HG03558 (cell line): Measurements from ENCODE around the gene ATL3.
A peak's percentile ranks its signal among the peaks of the same experiment; 100 is the strongest.
"Not testable (repeated sequence)": the region's sequence is repeated elsewhere in the genome, so short reads cannot be mapped to it uniquely, and the experiment has no call there.

Source experiments
- ATAC-seq: cut with Tn5 transposase; IDR thresholded peaks from one replicate; pipeline ENCODE4 v1.9.1; 2021; ENCODE audit warnings: moderate number of reproducible peaks; ENCODE audit not compliant: unreplicated experiment; ENCODE audit errors: extremely low read depth

Gene ATL3

DNA sequence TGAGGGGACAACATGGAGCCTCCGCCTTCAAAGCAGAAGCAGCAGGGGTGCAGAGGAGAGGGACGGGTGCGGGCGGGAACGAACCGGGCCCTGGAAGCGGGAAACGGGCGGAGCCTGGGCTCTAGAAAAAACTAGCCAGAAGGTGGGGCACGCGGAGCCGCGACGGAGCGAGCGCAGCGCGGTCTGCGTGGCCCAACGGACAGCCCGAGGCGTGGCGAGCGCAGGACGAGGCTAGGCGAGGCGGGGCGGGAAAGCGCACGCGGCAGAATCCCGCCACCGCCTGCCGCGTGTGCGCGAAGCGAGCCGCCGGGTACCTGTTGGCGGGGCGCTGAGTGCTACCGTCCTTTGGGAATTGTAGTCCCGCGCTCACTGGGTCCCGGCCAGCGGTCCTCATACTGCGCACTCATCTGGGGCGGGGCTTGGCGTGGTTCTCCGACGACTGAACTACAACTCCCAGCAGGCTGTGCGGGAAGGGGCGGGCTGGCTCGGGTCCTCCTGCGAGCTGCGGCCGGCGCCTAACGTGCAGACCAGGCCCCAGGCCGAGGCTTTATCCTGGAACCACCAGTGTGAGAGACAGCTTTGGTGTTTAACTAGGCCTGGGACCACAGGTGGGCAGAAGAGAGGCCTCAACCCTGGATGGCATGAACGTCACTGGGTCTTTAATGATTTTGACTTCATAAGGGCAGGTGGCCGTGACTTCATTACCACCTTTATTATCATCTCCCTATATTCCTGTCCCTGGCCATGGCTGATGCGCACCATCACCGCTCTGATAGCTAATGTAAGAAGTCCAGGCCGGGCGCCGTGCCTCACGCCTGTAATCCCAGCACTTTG lies at the start of gene ATL3:
Gene ATL3 (minus strand): TSS at position 55 of the 834 bp plus-strand sequence. CDS start 41 bp downstream, at position 14.
- peak; percentile 78 for ATAC-seq

DNA sequence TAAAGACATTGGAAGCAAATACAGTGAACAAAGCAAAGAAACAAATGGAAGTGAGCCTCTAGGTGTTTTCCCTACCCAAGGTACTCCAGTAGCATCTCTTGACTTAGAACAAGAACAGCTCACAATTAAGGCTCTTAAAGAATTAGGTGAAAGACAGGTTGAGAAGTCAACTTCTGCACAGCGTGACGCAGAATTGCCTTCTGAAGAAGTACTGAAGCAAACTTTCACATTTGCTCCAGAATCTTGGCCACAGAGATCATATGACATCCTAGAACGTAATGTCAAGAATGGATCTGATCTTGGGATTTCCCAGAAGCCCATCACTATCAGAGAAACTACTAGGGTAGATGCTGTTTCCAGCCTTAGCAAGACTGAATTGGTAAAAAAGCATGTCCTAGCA lies 49.4 kb upstream of the ATL3 start:
- no peak for ATAC-seq

DNA sequence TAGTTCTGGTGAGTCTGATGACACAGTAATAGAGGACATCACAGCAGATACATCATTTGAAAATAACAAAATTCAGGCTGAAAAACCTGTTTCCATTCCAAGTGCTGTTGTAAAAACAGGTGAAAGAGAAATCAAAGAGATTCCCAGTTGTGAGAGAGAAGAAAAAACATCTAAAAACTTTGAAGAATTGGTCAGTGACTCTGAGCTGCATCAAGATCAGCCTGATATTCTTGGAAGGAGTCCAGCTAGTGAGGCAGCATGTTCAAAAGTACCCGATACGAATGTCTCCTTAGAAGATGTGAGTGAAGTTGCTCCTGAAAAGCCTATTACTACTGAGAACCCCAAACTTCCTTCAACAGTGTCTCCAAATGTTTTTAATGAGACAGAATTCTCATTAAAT lies 48.8 kb upstream of the ATL3 start:
- no peak for ATAC-seq

DNA sequence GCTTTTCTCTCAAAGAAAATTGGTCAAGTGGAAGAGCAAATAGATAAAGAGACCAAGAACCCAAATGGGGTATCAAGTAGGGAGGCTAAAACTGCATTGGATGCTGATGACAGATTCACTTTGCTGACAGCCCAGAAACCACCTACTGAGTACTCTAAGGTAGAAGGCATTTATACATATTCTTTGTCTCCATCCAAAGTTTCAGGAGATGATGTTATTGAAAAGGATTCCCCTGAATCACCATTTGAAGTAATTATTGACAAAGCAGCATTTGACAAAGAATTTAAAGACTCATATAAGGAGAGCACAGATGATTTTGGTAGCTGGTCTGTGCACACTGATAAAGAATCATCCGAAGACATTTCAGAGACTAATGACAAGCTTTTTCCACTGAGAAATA lies 47.8 kb upstream of the ATL3 start:
- ATAC-seq, result no peak

- ATAC-seq, result no peak
Measured at GRCh38 chr11:63716046-63716445, 44.9 kb upstream of the ATL3 start.

DNA sequence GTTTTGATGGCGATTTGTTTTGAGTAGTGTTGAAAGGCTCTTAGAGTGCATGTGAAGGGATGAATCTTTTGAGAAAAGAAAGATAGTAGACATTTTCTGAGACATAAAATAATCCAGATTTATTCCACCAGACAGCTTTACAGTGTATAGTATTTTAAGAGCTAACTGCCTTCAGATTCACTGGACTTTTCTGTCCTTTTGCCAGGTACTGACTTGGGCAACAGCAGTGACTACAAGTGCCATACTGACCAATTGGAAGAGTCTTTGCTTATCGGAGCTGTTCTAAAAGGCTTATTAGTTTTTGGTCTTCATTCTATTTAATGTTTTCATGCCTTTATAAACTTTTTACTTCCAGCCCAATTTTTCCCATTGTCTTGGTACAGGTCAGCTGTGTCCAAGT lies 42.6 kb upstream of the ATL3 start:
- no peak for ATAC-seq

DNA sequence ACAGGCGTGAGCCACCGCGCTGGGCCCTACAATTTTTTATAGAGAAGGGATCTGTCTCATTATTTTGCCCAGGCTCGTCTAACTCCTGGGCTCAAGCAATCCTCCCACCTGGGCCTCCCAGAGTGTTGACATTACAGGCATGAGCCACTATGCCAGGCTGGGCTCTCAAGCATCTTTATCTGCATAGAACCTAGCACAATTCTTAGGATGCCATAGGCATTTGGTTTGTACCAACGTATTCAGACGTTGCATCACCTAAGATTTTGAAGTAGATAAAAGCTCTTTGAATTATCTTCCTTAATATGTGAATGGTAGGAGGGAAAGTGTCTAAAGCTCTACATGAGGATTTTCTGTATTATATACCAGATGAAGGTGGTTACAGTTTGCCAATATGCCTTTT lies 40.7 kb upstream of the ATL3 start:
- no peak for ATAC-seq

DNA sequence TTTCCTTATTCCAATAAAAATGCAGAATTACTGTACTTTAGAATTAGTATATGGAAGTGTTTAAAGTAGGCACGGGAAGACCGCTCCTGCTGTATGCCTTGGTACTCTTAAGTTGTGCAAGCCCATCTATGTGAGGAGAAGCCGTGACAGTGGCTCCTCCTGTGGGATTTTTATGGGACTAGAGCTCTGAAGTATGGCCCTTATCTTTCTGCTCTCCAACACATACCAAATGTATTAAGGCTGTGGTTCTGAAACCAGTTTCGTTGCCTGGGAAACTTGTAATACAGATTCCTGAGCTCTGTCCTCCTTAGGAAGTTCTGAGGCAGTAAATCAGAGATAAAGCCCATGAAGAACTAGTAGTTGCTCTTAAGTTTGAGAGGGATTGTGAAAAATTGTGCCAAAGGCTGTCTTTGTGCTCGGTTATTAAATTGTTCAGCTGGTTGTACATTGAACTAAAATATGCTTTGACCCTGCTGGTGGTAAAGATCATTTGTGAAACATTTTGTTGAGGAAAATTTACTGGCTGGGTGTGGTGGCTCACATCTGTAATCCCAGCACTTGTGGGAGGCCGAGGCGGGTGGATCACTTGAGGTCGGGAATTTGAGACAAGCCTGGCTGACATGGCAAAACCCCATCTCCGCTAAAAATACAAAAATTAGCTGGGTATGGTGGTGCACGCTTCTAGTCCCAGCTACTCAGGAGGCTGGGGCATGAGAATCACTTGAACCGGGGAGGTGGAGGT lies 39.5 kb upstream of the ATL3 start:
- no peak for ATAC-seq

GRCh38 chr11:63709336-63709884 lies 38.2 kb upstream of the ATL3 start:
- no peak for ATAC-seq

- no peak for ATAC-seq
Measured at GRCh38 chr11:63708764-63709163, 37.6 kb upstream of the ATL3 start.

- no peak for ATAC-seq
Measured at GRCh38 chr11:63705526-63705925, 34.4 kb upstream of the ATL3 start.

GRCh38 chr11:63699896-63700295 lies 28.7 kb upstream of the ATL3 start:
- ATAC-seq, result no peak

DNA sequence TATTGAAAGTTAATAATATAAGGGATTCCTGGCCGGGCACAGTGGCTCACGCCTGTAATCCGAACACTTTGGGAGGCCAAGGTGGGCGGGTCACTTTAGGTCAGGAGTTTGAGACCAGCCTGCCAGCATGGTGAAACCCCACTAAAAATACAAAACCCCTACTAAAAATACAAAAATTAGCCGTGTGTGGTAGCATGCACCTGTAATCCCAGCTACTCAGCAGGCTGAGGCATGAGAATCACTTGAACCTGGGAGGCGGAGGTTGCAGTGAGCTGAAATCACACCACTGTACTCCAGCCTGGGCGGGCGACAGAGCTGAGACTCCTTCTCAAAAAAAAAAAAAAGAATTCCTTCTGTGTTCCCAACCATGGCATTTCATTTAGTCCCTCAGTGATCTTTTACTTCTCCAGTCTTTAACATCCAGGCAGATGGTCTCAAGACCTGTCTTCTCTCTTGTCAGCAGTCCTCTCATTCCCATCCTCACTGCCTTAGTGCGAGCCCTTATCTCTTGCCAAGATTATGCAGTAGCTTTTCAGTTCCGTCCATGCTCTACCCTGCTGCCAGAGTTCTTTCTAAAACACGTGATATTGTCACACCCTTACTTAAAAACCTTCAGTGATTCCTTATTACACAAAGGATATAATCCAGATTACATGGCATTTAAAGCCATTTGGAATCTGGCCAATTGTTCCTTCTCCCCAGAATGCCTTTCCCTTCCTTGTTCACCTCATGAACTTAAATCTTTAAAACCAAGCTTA lies 28.0 kb upstream of the ATL3 start:
- ATAC-seq, result no peak

DNA sequence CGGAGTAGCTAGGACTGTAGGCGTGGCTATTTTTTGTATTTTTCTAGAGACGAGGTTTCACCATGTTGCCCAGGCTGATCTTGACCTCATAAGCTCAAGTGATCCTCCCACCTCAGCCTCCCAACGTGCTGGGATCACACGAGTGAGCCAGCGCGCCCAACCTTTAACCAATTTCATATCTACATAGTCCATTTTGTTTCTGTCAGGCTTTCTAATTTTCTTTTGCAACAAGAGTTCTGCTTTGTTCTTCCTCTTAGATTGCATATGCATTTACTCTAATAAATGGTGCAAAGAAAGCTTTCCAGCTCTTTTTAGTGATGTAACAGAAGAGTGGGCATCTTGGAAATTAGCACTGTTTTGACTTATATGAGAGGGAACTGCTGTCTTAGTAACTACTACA lies 23.4 kb upstream of the ATL3 start:
- ATAC-seq, result no peak

GRCh38 chr11:63687845-63688244 lies 16.7 kb upstream of the ATL3 start:
- ATAC-seq, result no peak

GRCh38 chr11:63686926-63687325 lies 15.8 kb upstream of the ATL3 start:
- ATAC-seq, result no peak

DNA sequence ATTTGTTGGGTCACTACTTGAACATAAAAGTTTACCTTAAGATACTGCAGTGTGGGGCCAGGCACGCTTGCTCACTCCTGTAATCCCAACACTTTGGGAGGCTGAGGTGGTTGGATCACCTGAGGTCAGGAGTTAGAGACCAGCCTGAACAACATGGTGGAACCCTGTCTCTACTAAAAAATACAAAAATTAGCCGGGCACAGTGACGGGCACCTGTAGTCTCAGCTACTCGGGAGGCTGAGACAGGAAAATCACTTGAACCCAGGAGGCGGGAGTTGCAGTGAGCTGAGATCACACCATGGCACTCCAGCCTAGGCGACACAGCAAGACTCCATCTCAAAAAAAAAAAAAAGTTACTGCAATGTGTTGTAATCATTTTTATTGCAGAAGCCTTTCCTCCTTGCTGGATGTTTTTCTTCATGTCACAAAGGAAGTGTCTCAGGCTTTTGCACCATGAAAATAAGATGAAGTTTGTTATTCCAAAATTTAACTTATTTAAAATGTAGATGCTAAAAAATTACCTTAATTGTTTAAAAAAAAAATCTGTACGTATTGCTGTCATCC lies 14.1 kb upstream of the ATL3 start:
- ATAC-seq, result not testable (repeated sequence)

- no peak for ATAC-seq
Measured at GRCh38 chr11:63683133-63683991, 12.2 kb upstream of the ATL3 start.
